Fibroblast of skin of scalp (primary cell): ENCODE measurements around the gene VPS51.
A peak's percentile ranks its signal among the peaks of the same experiment; 100 is the strongest.

Source experiments
- DNase-seq: peaks from one replicate; pipeline ENCODE4 v3.0.0-alpha.2; 2013

The VPS51 gene

GRCh38 chr11:65121447-65121864 is 25.4 kb downstream of the VPS51 start:
- no peak for DNase-seq

GRCh38 chr11:65121865-65122696 is 26.1 kb downstream of the VPS51 start, which contains the start of the genes FAU and MRPL49:
TSS of gene FAU (minus strand) at chr11:65122134. CDS start at chr11:65121813, 321 bp downstream.
TSS of gene MRPL49 (plus strand) at chr11:65122321. CDS start at chr11:65122347, 26 bp downstream.
- DNase-seq, result peak; percentile 95

GRCh38 chr11:65124480-65125196 is 28.6 kb downstream of the VPS51 start:
- no peak for DNase-seq

- no peak for DNase-seq
Measured at GRCh38 chr11:65125197-65126056, 29.4 kb downstream of the VPS51 start.

GRCh38 chr11:65126624-65127274 is 30.7 kb downstream of the VPS51 start:
- DNase-seq, result no peak

- DNase-seq, result no peak
Measured at GRCh38 chr11:65127473-65128181, 31.6 kb downstream of the VPS51 start.

GRCh38 chr11:65128182-65129145 is 32.5 kb downstream of the VPS51 start:
- no peak for DNase-seq

- DNase-seq, result no peak
Measured at GRCh38 chr11:65129649-65130441, 33.8 kb downstream of the VPS51 start.

- no peak for DNase-seq
Measured at GRCh38 chr11:65130631-65131416, 34.8 kb downstream of the VPS51 start.

- DNase-seq, result no peak
Measured at GRCh38 chr11:65131417-65131776, 35.4 kb downstream of the VPS51 start.

GRCh38 chr11:65131895-65132237 is 35.9 kb downstream of the VPS51 start:
- no peak for DNase-seq

GRCh38 chr11:65132238-65132987 is 36.4 kb downstream of the VPS51 start:
- no peak for DNase-seq

GRCh38 chr11:65132988-65133700 is 37.1 kb downstream of the VPS51 start:
- no peak for DNase-seq

GRCh38 chr11:65133724-65134123 is 37.7 kb downstream of the VPS51 start:
- DNase-seq, result no peak

GRCh38 chr11:65134240-65134951 is 38.4 kb downstream of the VPS51 start, which contains the start of gene SYVN1:
TSS of gene SYVN1 (minus strand) at chr11:65134519. CDS start at chr11:65133601, 918 bp downstream.
- DNase-seq, result peak; percentile 91

GRCh38 chr11:65134952-65135632 is 39.1 kb downstream of the VPS51 start:
- DNase-seq, result peak; percentile 96
